GM06990 (cell line): ENCODE results near the gene ARMC10.

ENCODE experiments used
- DNase-seq: peaks from one replicate; pipeline ENCODE4 v3.0.0-alpha.2; 2011; ENCODE audit not compliant: insufficient read length; ENCODE audit errors: extremely low read depth
- H3K27me3 ChIP-seq: replicated peaks from 2 replicates; pipeline ENCODE4 v1.6.0; 2011; ENCODE audit warnings: low read length; ENCODE audit not compliant: control insufficient read depth, insufficient read depth
- H3K36me3 ChIP-seq: 2 replicates; pipeline ENCODE4 v1.5.1; 2011; ENCODE audit warnings: low read length; ENCODE audit not compliant: control insufficient read depth, insufficient read depth
- H3K4me3 ChIP-seq: replicated peaks from 2 replicates; pipeline ENCODE4 v1.5.1; 2011; ENCODE audit warnings: low read depth, mild to moderate bottlenecking, control low read depth, low read length
- TF ChIP-seq, protein P1 (sequence below): IDR thresholded peaks from 2 replicates; pipeline ENCODE4 v1.5.1; 2011; ENCODE audit warnings: low read length, control low read depth, mild to moderate bottlenecking, inconsistent platforms; ENCODE audit not compliant: insufficient read depth, poor library complexity, severe bottlenecking

ARMC10 gene

DNA sequence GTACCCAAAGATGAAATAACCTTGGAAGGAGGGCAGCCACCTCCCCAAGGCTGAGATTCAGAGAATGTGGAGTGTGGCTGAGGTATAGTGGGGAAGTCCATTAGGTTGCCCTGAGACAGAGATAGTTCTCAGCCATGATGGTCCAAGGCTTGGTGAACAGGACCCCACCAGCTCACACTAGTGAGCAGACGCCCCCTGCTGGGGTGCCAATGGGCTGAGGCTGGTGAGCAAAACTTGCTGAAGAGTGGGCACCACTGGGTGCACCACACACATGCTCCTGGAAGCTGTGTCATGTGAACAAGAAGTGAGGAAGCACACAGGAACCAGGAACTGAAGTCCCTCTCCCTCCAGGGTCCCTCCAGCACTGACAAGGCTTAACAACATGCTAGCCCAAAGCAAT is 9.3 kb upstream of the ARMC10 start:
- no peak for DNase-seq
- Histone ChIP-seq H3K27me3 (no peaks in the 10 kb centered on the region), H3K36me3 (no peaks in the 10 kb centered on the region), H3K4me3 (no peak overlapping the region)
- TF ChIP-seq, protein P1, sequence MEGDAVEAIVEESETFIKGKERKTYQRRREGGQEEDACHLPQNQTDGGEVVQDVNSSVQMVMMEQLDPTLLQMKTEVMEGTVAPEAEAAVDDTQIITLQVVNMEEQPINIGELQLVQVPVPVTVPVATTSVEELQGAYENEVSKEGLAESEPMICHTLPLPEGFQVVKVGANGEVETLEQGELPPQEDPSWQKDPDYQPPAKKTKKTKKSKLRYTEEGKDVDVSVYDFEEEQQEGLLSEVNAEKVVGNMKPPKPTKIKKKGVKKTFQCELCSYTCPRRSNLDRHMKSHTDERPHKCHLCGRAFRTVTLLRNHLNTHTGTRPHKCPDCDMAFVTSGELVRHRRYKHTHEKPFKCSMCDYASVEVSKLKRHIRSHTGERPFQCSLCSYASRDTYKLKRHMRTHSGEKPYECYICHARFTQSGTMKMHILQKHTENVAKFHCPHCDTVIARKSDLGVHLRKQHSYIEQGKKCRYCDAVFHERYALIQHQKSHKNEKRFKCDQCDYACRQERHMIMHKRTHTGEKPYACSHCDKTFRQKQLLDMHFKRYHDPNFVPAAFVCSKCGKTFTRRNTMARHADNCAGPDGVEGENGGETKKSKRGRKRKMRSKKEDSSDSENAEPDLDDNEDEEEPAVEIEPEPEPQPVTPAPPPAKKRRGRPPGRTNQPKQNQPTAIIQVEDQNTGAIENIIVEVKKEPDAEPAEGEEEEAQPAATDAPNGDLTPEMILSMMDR = peak; percentile 87

DNA sequence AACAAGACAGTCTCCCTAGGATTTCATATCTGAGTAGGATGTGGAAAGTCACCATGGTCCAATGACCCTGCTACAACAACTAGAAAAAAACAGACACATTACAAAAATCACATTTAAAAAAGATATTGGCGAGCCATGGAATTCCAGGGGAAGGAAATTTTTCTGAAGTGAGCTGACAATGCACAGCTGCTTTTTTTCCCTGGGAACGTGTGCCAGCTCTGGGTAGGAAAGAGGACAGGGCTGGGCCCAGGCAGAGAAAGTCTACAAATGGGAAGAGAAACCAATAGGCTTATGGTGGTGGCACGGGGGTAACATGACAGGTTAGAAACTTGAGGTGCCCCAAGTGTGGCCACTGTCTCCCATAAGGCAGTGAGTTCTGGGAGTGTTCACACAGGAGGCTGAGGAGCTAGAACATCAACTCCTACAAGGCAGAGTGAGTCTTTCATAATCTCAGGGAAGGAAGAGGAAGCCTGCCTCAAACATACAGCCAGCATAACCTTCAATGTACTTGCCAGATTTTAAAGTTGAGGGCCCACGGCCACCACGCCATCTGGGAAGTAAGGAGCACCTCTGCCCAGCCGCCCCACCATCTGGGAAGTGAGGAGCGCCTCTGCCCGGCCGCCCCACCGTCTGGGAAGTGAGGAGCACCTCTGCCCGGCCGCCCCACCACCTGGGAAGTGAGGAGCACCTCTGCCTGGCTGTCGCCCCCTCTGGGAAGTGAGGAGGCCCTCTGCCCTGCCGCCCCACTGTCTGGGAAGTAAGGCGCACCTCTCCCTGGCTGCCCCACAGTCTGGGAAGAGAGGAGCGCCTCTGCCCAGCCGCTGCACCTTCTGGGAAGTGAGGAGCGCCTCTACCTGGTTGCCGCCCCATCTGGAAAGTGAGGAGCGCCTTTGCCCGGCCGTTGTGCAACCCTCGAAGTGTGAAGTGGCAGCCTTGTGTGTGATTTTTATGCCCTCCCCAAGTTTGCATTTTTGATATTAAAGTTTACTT is 6.2 kb upstream of the ARMC10 start:
- DNase-seq = no peak
- Histone ChIP-seq H3K27me3 (no peaks in the 10 kb centered on the region), H3K36me3 (no peaks in the 10 kb centered on the region), H3K4me3 (no peak overlapping the region)
- TF ChIP-seq, protein P1 = no peak

DNA sequence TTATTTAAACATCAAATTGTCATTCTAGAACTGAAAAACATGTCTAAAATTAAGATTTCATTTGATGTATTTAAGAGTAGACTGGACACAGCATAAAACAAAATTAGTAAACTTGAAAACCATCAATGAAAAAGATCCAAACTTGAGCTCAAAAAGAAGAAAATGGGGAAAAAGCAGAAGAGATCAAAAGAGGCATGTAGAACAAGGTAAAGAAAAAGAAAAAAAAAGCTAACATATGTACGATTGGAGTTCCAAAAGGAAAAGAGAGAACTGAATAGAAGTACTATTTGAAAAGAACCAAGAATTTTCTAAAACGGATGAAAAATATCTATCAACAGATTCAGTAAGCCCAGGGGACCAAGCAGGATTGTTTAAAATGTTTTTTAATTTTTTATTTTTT is 3.9 kb upstream of the ARMC10 start:
- DNase-seq = no peak
- Histone ChIP-seq H3K27me3 (no peaks in the 10 kb centered on the region), H3K36me3 (no peaks in the 10 kb centered on the region), H3K4me3 (no peak overlapping the region)
- TF ChIP-seq, protein P1 = no peak

DNA sequence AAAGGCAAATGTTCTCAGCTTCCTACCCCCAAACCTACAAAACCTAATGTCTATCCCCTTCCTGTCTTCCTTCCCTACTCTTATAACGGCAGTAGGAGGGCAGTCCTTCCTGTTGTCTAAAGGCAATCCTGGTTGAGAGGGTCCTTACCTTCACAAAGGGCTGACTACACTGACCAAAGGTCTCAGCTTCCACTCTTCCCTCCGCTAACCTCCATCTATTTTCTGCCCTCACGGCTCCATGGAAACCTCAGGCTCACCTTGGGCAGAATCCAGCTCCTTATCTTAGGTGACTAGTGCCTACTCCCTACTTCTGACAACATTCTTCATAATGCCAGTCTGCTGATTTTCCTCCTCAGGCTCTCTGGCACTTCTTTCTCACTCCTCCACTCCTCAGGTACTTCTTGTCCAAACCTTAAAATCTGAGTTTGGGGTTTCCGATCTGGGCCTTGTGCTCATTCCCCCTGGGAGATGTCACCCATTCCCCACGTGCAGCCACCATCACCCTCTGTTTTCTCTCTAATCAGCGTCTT is 886 bp upstream of the ARMC10 start:
- Histone ChIP-seq H3K36me3 (no peaks in the 10 kb centered on the region), H3K27me3 (no peaks in the 10 kb centered on the region), H3K4me3 (peak overlapping the region; percentile 90)
- DNase-seq = no peak
- TF ChIP-seq, protein P1 = no peak

DNA sequence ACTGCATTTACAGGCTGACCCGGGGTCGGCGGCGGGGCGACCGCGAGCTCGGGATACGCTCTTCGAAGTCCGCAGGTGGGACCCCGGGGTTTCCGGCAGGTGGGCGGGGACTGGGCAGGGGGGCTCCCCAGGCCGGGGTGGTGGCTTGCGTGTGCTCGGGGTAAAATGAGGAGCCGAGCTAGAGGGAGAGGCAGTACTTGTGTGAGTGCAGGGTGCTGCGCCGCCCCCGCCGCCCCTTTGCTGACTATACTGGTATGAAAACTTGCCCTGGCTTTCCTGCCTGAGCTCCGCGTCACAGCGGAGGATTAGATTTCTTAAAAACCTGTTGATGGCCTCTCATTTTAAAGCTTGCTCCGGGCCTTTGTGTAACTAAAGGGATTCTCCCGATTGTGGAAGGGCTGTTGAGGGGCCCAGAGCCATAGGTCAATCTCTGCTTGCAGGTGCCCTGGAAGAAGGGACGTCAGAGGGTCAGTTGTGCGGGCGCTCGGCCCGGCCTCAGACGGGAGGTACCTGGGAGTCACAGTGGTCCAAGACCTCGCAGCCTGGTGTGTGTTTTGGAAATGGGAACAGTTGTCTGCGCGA is 488 bp downstream of the ARMC10 start:
- Histone ChIP-seq H3K4me3 (peak overlapping the region; percentile 90), H3K36me3 (no peaks in the 10 kb centered on the region), H3K27me3 (no peaks in the 10 kb centered on the region)
- peak; percentile 85 for DNase-seq
- TF ChIP-seq, protein P1 = no peak
